Measurements from ENCODE around the gene ZFAND2A.

GRCh38 chr7:1175967-1176851 lies 16.2 kb upstream of the ZFAND2A start:
- TF ChIP-seq, protein P1, sequence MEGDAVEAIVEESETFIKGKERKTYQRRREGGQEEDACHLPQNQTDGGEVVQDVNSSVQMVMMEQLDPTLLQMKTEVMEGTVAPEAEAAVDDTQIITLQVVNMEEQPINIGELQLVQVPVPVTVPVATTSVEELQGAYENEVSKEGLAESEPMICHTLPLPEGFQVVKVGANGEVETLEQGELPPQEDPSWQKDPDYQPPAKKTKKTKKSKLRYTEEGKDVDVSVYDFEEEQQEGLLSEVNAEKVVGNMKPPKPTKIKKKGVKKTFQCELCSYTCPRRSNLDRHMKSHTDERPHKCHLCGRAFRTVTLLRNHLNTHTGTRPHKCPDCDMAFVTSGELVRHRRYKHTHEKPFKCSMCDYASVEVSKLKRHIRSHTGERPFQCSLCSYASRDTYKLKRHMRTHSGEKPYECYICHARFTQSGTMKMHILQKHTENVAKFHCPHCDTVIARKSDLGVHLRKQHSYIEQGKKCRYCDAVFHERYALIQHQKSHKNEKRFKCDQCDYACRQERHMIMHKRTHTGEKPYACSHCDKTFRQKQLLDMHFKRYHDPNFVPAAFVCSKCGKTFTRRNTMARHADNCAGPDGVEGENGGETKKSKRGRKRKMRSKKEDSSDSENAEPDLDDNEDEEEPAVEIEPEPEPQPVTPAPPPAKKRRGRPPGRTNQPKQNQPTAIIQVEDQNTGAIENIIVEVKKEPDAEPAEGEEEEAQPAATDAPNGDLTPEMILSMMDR (IDR thresholded peaks at IDR 0.05 in 4 of 5, conservative IDR thresholded peaks at IDR 0.05 in 1 of 5), result peak; percentile 67 to 91 (median 84)
- TF ChIP-seq POLR2A (IDR thresholded peaks at IDR 0.05), result no peak

Data from gastrocnemius medialis (tissue), 4 donors.